Muscle of leg (tissue), 16 donors: ENCODE data around the gene DHRS4L2. TPM values are rescaled to one million over a fixed set of nuclear protein-coding genes. Genes with fewer than 3 reads are reported as not detected.
A peak's percentile ranks its signal among the peaks of the same experiment; 100 is the strongest.
"Not testable (repeated sequence)": the region's sequence is repeated elsewhere in the genome, so short reads cannot be mapped to it uniquely, and the experiment has no call there.

Experiments
- DNase-seq: peaks from one replicate; pipeline ENCODE4 v3.0.0; 2013
- H3K27ac ChIP-seq: one replicate; pipeline ENCODE4 v1.5.1; 2013; ENCODE audit warnings: mild to moderate bottlenecking, low read length, control low read depth
- H3K27me3 ChIP-seq: one replicate; pipeline ENCODE4 v1.6.1; 2013; ENCODE audit warnings: low read length; ENCODE audit not compliant: control insufficient read depth, insufficient read depth
- H3K36me3 ChIP-seq: one replicate; pipeline ENCODE4 v1.6.1; 2013; ENCODE audit warnings: low read length; ENCODE audit not compliant: control insufficient read depth, insufficient read depth
- H3K4me1 ChIP-seq: one replicate; pipeline ENCODE4 v1.6.1; 2013; ENCODE audit warnings: low read length; ENCODE audit not compliant: control insufficient read depth, insufficient read depth
- H3K4me3 ChIP-seq: one replicate; pipeline ENCODE4 v1.5.1; 2013; ENCODE audit warnings: low read length, control low read depth
- H3K9me3 ChIP-seq: replicated peaks from 2 replicates; pipeline ENCODE4 v1.6.1; 2013; ENCODE audit warnings: low read depth, low read length; ENCODE audit not compliant: control insufficient read depth
- WGBS: methylation state at CpG from one replicate; pipeline ENCODE4 v1.1.5; 2013; ENCODE audit warnings: missing lambda C conversion rate; ENCODE audit not compliant: insufficient coverage; 5-methylcytosine and 5-hydroxymethylcytosine counted together
- long read RNA-seq, 11 donors: transcript quantifications; one replicate each; lab custom pipeline, GENCODE V29; 2026
- polyA plus RNA-seq, 8 donors: library from polyadenylated mRNA; unstranded; fragments of 120-200 nt; gene quantifications; one replicate each; pipeline versions ENCODE4 v1.2.1 to v1.2.3, GENCODE V29; 2013; ENCODE audit warnings: inconsistent platforms in 1 of 8, low replicate concordance in 1 of 8; ENCODE audit not compliant: insufficient read length in 8 of 8, insufficient read depth in 1 of 8
- total RNA-seq: library from RNA; stranded (reverse); fragments of 120-200 nt; gene quantifications from one replicate; pipeline ENCODE4 v1.2.4, GENCODE V29; 2013

Gene DHRS4L2
- total RNA-seq (13.7 TPM), polyA plus RNA-seq (10 to 100 TPM in 6 of 8 donors, 1 to 10 TPM in 2; 8.8 to 16.3 (median 12.2) TPM)
- long read RNA-seq, donor 1, partial matches to known transcripts = 0 of 1 reads
- long read RNA-seq, donor 1, other reads (novel, unspliced or antisense) = 0 of 1 reads
- long read RNA-seq, donor 2 = 0 reads
- long read RNA-seq, donor 3, partial matches to known transcripts = 0 of 2 reads
- long read RNA-seq, donor 3, other reads (novel, unspliced or antisense) = 0 of 2 reads
- long read RNA-seq, donor 4 = 0 reads
- long read RNA-seq, donor 5, partial matches to known transcripts = 0 of 2 reads
- long read RNA-seq, donor 5, other reads (novel, unspliced or antisense) = 0 of 2 reads
- long read RNA-seq, donor 6, partial matches to known transcripts = 0 of 6 reads
- long read RNA-seq, donor 6, other reads (novel, unspliced or antisense) = 0 of 6 reads
- long read RNA-seq, donor 7, partial matches to known transcripts = 9 of 11 reads
- long read RNA-seq, donor 7, other reads (novel, unspliced or antisense) = 0 of 11 reads
- long read RNA-seq, donor 8, partial matches to known transcripts = 0 of 1 reads
- long read RNA-seq, donor 8, other reads (novel, unspliced or antisense) = 0 of 1 reads
- long read RNA-seq, donor 9, partial matches to known transcripts = 0 of 3 reads
- long read RNA-seq, donor 9, other reads (novel, unspliced or antisense) = 0 of 3 reads
- long read RNA-seq, donor 10, partial matches to known transcripts = 0 of 3 reads
- long read RNA-seq, donor 10, other reads (novel, unspliced or antisense) = 0 of 3 reads
- long read RNA-seq, donor 11 = 0 reads

DNA sequence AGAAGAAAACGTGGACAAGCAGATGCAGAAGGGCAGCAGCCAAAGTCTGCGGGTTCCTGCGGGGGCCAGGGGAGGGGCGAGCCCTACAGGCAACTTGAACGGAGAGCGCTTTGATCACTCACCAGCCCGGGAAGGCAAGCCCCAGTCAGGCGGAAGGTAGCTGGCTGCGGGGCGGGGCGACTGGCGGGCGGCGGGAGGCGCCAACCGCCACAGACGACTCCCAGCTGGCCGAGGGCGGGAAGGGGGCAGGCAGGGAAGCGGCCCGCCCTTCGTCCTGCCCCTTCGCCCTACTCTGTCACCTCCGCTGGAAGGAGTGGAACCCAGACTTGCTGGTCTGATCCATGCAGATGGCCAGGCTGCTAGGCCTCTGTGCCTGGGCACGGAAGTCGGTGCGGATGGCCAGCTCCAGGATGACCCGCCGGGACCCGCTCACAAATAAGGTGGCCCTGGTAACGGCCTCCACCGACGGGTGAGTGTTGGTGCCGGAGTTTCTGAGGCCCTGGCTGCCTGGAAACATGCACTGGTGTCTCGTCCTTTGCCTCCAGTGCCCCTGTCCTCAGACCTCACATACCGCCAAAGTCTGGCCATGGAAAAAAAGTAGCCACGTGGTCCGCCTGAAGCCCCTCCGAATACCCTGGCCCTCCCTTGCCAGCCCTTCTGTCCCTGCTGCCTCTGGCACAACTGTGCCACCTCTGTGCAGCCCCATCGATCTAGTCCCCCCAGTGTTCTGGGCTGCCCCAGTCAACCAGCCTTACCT is at the start of gene DHRS4L2:
TSS of gene DHRS4L2 (plus strand) at position 323 of the 757 bp plus-strand sequence. CDS start at position 342, 19 bp downstream.
- peak; percentile 80 for DNase-seq
- Histone ChIP-seq H3K4me3 (peak within 1 kb of the TSS; percentile 47), H3K4me1 (peaks cover 22% of the 10 kb centered on the region), H3K27ac (peak within 1 kb of the TSS; percentile 79)
- H3K36me3 ChIP-seq, H3K9me3 ChIP-seq, H3K27me3 ChIP-seq: not testable (repeated sequence)
- 9% methylated on average over 16 of the region's 40 CpGs for WGBS

DNA sequence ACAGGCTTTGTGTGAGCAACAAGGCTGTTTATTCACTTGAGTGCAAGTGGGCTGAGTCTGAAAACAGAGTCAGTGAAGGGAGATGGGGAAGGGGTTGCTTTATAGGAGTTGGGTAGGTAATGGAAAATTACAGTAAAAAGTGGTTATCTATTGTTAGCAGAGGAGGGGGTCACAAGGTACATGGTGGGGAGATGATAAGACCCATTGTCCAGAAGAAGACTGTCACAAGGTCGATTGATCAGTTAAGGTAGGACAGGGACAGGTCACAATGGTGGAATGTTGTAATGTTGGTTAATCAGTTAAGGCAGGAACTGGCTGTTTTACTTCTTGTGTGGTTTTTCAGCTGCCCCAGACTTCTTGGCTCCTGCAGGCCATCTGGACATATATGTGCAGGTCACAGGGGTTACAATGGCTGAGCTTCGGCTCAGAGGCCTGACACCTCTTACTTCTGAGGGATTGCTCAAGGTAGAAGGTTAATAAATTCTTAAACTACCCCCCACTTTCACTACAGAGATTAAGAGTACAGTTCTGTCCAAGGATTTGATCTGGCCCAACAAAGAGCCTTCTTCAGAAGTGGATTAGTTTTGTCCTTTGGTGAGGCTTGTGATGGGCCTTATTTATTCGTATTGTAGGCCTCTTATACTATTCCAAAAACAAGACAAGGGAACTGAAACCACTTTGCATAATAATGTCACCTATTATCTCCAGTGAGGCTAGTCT is 49.0 kb upstream of the DHRS4L2 start:
- Histone ChIP-seq H3K36me3 (no peaks in the 10 kb centered on the region), H3K4me1 (no peaks in the 10 kb centered on the region), H3K4me3 (no peak overlapping the region), H3K9me3 (no peaks in the 10 kb centered on the region), H3K27me3 (no peaks in the 10 kb centered on the region), H3K27ac (no peak overlapping the region)
- no peak for DNase-seq
- WGBS = 92% methylated on average over 1 of the region's 3 CpGs

DNA sequence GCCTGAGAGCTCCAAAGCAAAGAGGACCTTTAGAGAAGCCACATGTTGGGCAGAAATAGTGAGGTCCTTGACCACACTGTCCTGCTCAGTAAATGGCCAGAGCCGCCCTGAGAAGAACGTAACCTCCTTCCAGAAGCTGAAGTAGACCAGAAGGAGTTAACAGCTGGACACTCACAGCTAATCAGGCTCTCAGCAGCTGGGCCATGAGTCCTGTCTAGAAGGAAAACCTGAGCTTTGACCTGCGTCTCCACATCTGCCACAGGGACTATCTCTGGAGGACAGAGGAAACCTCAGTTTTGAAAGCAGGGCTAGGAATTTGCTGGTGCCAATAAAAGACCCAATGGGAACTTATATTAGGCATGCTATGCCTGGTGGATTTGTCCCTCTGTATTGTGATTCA is 47.5 kb upstream of the DHRS4L2 start:
- no peaks in the 10 kb centered on the region for H3K4me1 ChIP-seq
- 47% methylated on average over 3 of the region's 3 CpGs for WGBS
- H3K27me3 ChIP-seq = no peaks in the 10 kb centered on the region
- H3K27ac ChIP-seq = no peak overlapping the region
- no peak overlapping the region for H3K4me3 ChIP-seq
- no peak for DNase-seq
- H3K9me3 ChIP-seq = no peaks in the 10 kb centered on the region
- no peaks in the 10 kb centered on the region for H3K36me3 ChIP-seq

DNA sequence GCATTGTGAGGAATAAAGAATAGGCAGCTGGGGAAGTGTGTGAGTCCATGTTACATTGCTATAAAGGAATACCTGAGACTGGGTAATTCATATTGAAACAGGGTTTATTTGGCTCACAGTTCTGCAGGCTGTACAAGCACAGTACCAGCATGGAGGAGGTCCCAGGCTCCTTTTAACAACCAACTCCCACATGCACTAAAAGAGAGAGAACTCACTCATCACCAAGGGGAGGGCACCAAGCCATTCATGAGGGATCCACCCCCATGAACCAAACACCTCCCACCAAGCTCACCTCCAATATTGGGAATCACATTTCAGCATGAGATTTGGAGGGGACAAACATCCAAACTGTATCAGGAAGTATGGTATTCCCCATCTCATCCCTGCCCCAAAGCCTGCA is 47.1 kb upstream of the DHRS4L2 start:
- no peaks in the 10 kb centered on the region for H3K36me3 ChIP-seq
- no peak overlapping the region for H3K4me3 ChIP-seq
- H3K4me1 ChIP-seq = no peaks in the 10 kb centered on the region
- H3K27ac ChIP-seq = no peak overlapping the region
- H3K9me3 ChIP-seq = no peaks in the 10 kb centered on the region
- no peak for DNase-seq
- no peaks in the 10 kb centered on the region for H3K27me3 ChIP-seq

DNA sequence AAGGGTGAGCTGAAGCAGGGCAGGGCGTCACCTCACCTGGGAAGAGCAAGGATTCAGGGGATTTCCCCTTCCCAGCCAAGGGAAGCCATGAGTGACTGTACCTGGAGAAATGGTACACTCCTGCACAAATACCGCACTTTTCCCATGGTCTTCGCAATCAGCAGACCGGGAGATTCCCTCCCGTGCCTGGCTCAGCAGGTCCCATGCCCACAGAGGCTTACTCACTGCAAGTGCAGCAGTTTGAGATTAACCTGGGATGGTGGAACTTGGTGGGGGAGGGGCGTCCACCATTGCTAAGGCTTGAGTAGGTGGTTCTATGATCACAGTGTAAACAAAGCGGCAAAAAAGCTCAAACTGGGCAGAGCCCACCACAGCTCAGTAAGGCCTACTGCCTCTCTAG is 46.1 kb upstream of the DHRS4L2 start:
- Histone ChIP-seq H3K9me3 (no peaks in the 10 kb centered on the region), H3K27me3 (no peaks in the 10 kb centered on the region), H3K36me3 (no peaks in the 10 kb centered on the region), H3K4me1 (no peaks in the 10 kb centered on the region), H3K4me3 (no peak overlapping the region), H3K27ac (no peak overlapping the region)
- WGBS = 100% methylated on average over 5 of the region's 7 CpGs
- no peak for DNase-seq

DNA sequence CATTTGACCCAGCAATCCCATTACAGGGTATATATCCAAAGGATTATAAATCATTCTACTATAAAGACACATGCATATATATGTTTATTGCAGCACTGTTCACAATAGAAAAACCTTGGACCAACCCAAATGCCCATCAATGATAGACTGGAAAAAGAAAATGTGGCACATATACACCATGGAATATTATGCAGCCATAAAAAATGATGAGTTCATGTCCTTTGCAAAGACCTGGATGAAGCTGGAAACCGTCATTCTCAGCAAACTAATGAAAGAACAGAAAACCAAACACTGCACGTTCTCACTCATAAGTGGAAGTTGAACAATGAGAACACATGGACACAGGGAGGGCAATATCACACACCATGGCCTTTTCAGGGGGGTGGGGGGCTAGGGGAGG is 39.7 kb upstream of the DHRS4L2 start:
- H3K36me3 ChIP-seq, H3K27ac ChIP-seq, H3K4me1 ChIP-seq, DNase-seq, H3K4me3 ChIP-seq, H3K9me3 ChIP-seq, H3K27me3 ChIP-seq: not testable (repeated sequence)
- no CpG with 5 or more reads among the region's 2 CpGs for WGBS

DNA sequence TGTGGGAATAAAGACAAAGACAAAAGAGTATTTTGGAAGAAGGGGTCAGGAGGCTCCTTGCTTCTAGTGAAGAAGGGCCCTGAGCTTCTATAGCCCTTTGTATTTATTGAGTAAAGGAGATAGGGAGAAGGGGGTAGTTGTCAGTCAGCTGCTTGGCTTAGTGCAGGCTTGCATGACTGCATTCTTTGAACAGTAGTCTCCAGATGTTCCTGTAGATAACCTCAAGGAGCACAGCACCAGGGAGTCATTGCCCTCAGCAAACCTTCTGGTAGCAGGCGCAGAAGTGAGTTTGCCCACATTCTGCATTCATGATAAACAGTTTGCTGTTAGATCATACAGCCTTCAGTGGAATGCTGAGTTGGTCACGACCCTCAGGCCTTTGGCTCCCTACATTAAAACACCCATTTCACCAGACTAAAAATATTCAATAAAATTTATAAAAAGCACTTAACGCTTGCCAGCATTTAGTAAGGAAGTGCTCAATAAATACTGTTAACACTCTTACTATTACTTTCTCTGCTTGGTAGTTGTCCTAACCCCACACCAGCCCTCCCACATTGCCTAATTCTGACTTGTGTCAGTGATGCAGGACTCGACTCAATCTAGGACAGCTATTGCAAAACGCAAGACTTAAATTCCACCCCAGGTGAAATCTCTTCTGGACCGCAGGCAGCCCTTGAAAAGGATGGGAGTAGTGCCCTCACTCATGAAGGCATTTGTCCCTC is 38.2 kb upstream of the DHRS4L2 start:
- no peak for DNase-seq
- 97% methylated on average over 4 of the region's 6 CpGs for WGBS
- H3K36me3 ChIP-seq = no peaks in the 10 kb centered on the region
- H3K27me3 ChIP-seq = no peaks in the 10 kb centered on the region
- H3K4me3 ChIP-seq = no peak overlapping the region
- H3K9me3 ChIP-seq = no peaks in the 10 kb centered on the region
- no peak overlapping the region for H3K27ac ChIP-seq
- peaks cover 9% of the 10 kb centered on the region for H3K4me1 ChIP-seq

DNA sequence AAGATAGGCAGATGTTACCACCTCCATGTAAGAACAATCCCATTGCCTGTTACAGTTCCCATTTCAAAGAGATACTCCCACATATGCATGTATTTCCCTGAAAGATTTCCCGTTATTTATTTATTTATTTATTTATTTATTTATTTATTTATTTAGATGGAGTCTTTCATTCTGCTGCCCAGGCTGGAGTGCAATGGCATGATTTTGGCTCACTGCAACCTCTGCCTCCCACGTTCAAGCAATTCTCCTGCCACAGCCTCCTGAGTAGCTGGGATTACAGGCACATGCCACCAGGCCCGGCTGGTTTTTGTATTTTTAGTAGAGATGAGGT is 37.6 kb upstream of the DHRS4L2 start:
- not testable (repeated sequence) for H3K27ac ChIP-seq, DNase-seq, H3K4me1 ChIP-seq, H3K27me3 ChIP-seq, H3K4me3 ChIP-seq, H3K36me3 ChIP-seq, H3K9me3 ChIP-seq
- no CpG with 5 or more reads among the region's 3 CpGs for WGBS

DNA sequence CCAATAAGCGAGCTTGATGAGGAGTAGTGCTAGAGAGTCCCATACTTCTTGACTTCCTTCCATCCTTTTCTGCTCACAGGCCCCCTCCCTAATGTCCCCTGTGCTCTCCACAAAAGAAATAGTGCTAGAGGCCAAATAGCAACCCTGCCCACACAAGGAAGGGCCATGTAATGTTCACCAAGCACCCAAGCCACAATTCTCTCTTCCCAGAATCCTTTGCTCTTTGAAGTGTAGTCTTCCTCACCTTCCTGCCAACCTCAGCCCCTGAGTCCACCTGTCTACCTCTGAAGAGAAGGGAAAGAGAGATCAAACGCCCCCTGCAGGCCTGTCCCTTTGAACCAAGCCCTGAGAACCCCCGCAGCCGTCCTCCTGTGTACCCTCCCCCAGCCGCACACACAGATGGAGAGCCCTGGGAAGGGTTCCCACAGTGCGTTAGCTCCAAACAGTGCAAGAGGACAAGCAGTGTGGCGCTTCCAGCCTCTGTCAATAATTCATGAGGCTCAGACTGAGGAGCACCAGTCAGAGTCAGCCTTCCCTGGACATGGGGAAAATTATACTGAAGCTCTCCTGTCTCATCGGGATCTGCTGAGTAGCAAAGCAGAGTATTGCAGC is 37.0 kb upstream of the DHRS4L2 start:
- Histone ChIP-seq H3K27ac (peak overlapping the region; percentile 20), H3K4me3 (no peak overlapping the region), H3K36me3 (no peaks in the 10 kb centered on the region), H3K27me3 (no peaks in the 10 kb centered on the region), H3K4me1 (peaks cover 9% of the 10 kb centered on the region), H3K9me3 (no peaks in the 10 kb centered on the region)
- DNase-seq = peak; percentile 78
- 35% methylated on average over 5 of the region's 8 CpGs for WGBS
